Measurements from ENCODE around the gene ZDHHC20.

DNA sequence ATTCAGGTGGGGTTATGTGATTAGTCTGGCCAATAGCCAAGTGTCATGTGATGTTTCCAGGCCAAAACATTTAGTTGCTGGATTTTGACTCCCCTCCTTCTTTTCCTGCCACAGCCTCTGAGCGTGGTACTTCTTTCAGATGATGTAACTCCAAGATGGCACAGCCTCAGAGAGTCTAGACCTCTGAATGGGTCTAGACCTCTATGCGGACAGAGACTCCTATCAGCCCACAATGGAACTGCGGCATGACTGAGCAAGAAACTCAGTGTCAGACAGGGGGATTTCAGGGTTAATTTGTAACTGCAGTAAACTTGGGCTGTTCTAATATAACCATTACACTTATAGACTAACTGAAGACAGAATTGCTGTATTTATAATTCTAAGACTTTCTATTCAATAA lies 42.6 kb upstream of the ZDHHC20 start:
- TF ChIP-seq EZH2 (IDR thresholded peaks at IDR 0.05) (no peak), TCF7L2 (IDR thresholded peaks at IDR 0.05; ENCODE audit: borderline replicate concordance, extremely low read depth, insufficient read depth, insufficient read length) (no peak), YY1 (IDR thresholded peaks at IDR 0.05; ENCODE audit: extremely low read depth, insufficient replicate concordance, low read depth, low read length) (no peak), SP1 (IDR thresholded peaks at IDR 0.05; ENCODE audit: low read depth) (no peak), POLR2A (IDR thresholded peaks at IDR 0.05; ENCODE audit: borderline replicate concordance, extremely low read depth, insufficient read depth, insufficient read length) (no peak), EGR1 (IDR thresholded peaks at IDR 0.05; ENCODE audit: low read depth) (no peak), CTCF (IDR thresholded peaks at IDR 0.05 in 2 of 3, conservative IDR thresholded peaks at IDR 0.05 in 1 of 3; ENCODE audit: borderline replicate concordance in 1 of 3, insufficient read depth in 1 of 3, low read depth in 2 of 3, low read length in 2 of 3) (peak in 2 of 3 experiments; percentile 32 to 38; a peak in 4 of 6 replicates), ZFX (IDR thresholded peaks at IDR 0.05) (no peak), EZH2phosphoT487 (IDR thresholded peaks at IDR 0.05; ENCODE audit: borderline replicate concordance) (no peak), SIN3A (IDR thresholded peaks at IDR 0.05; ENCODE audit: low read depth) (no peak)
- TF ChIP-seq, protein P1, sequence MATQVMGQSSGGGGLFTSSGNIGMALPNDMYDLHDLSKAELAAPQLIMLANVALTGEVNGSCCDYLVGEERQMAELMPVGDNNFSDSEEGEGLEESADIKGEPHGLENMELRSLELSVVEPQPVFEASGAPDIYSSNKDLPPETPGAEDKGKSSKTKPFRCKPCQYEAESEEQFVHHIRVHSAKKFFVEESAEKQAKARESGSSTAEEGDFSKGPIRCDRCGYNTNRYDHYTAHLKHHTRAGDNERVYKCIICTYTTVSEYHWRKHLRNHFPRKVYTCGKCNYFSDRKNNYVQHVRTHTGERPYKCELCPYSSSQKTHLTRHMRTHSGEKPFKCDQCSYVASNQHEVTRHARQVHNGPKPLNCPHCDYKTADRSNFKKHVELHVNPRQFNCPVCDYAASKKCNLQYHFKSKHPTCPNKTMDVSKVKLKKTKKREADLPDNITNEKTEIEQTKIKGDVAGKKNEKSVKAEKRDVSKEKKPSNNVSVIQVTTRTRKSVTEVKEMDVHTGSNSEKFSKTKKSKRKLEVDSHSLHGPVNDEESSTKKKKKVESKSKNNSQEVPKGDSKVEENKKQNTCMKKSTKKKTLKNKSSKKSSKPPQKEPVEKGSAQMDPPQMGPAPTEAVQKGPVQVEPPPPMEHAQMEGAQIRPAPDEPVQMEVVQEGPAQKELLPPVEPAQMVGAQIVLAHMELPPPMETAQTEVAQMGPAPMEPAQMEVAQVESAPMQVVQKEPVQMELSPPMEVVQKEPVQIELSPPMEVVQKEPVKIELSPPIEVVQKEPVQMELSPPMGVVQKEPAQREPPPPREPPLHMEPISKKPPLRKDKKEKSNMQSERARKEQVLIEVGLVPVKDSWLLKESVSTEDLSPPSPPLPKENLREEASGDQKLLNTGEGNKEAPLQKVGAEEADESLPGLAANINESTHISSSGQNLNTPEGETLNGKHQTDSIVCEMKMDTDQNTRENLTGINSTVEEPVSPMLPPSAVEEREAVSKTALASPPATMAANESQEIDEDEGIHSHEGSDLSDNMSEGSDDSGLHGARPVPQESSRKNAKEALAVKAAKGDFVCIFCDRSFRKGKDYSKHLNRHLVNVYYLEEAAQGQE (IDR thresholded peaks at IDR 0.05; ENCODE audit: low read depth), result no peak
- TF ChIP-seq, protein P2, sequence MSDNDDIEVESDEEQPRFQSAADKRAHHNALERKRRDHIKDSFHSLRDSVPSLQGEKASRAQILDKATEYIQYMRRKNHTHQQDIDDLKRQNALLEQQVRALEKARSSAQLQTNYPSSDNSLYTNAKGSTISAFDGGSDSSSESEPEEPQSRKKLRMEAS (IDR thresholded peaks at IDR 0.05), result no peak
